ENCODE data around the gene TM2D3. TPM values are rescaled to one million over a fixed set of nuclear protein-coding genes. Genes with fewer than 3 reads are reported as not detected.

The TM2D3 gene
- total RNA-seq, 1 experiment from 2014 or later, result 23.1 TPM

- TF ChIP-seq ZNF263 (CRISPR knock-in tag; IDR thresholded peaks at IDR 0.05; ENCODE audit: low read depth) (no peak), ELF4 (CRISPR knock-in tag; IDR thresholded peaks at IDR 0.05; ENCODE audit: low read depth) (peak; percentile 78), E2F1 (CRISPR knock-in tag; IDR thresholded peaks at IDR 0.05) (no peak; the same call in 1 of the 2 replicates), TEAD1 (CRISPR knock-in tag; IDR thresholded peaks at IDR 0.05) (peak; percentile 92; the same call in 1 of the 2 replicates), IRF2 (CRISPR knock-in tag; IDR thresholded peaks at IDR 0.05; ENCODE audit: borderline replicate concordance, low read depth) (no peak), CREM (CRISPR knock-in tag; IDR thresholded peaks at IDR 0.05) (no peak; the same call in 1 of the 2 replicates), TP53 (CRISPR knock-in tag; IDR thresholded peaks at IDR 0.05) (0 out of 2 replicates have a peak, but pooled peaks have one; percentile 10), ATF6 (CRISPR knock-in tag; IDR thresholded peaks at IDR 0.05) (no peak), NFE2L1 (CRISPR knock-in tag; IDR thresholded peaks at IDR 0.05) (peak; percentile 91), MLX (CRISPR knock-in tag; IDR thresholded peaks at IDR 0.05) (no peak), TCF7 (CRISPR knock-in tag; IDR thresholded peaks at IDR 0.05; ENCODE audit: low read depth) (no peak), NR3C1 (CRISPR knock-in tag; conservative IDR thresholded peaks at IDR 0.05; ENCODE audit: low read depth) (no peak; the same call in 1 of the 2 replicates), ZNF138 (CRISPR knock-in tag; conservative IDR thresholded peaks at IDR 0.05) (0 out of 2 replicates have a peak, but pooled peaks have one; percentile 22), GRHL2 (CRISPR knock-in tag; IDR thresholded peaks at IDR 0.05; ENCODE audit: insufficient replicate concordance, severe bottlenecking) (no peak), JAZF1 (CRISPR knock-in tag; IDR thresholded peaks at IDR 0.05) (no peak), ATF3 (CRISPR knock-in tag; conservative IDR thresholded peaks at IDR 0.05) (no peak), CREB1 (CRISPR knock-in tag; IDR thresholded peaks at IDR 0.05) (peak; percentile 59; the same call in 1 of the 2 replicates), E2F5 (CRISPR knock-in tag; IDR thresholded peaks at IDR 0.05) (no peak; the same call in 1 of the 2 replicates), AR (CRISPR knock-in tag; IDR thresholded peaks at IDR 0.05) (no peak), KAT7 (CRISPR knock-in tag; IDR thresholded peaks at IDR 0.05; ENCODE audit: borderline replicate concordance) (no peak), MXD4 (CRISPR knock-in tag; IDR thresholded peaks at IDR 0.05; ENCODE audit: borderline replicate concordance) (no peak), NR2C2 (CRISPR knock-in tag; IDR thresholded peaks at IDR 0.05) (peak; percentile 52; the same call in 1 of the 2 replicates), CDX4 (CRISPR knock-in tag; IDR thresholded peaks at IDR 0.05; ENCODE audit: borderline replicate concordance) (no peak), ZBTB21 (CRISPR knock-in tag; IDR thresholded peaks at IDR 0.05; ENCODE audit: borderline replicate concordance) (no peak), ZNF512 (CRISPR knock-in tag; IDR thresholded peaks at IDR 0.05; ENCODE audit: borderline replicate concordance) (no peak), ATF1 (CRISPR knock-in tag; IDR thresholded peaks at IDR 0.05) (no peak), NR1H2 (CRISPR knock-in tag; IDR thresholded peaks at IDR 0.05) (no peak), ZMAT4 (CRISPR knock-in tag; IDR thresholded peaks at IDR 0.05) (no peak)
These were observed at the start of gene TM2D3 (continued) for GRCh38 chr15:101652098-101652785.

Data from WTC11 (cell line).